Measurements from ENCODE around the gene CCDC102B. TPM values are rescaled to one million over a fixed set of nuclear protein-coding genes. Genes with fewer than 3 reads are reported as not detected.

Gene CCDC102B
- total RNA-seq, 2 donors from 2014 or later, result 4.9 to 5.0 TPM

GRCh38 chr18:68918216-68918615, 120.3 kb downstream of the CCDC102B start:
- no peak overlapping the region for H3K9ac ChIP-seq (ENCODE audit: extremely low read depth, low read length, poor library complexity, severe bottlenecking)
- Mint-ChIP-seq H3K27ac (no peak overlapping the region), H3K4me1 (peaks cover 3% of the 10 kb centered on the region), H3K36me3 (ENCODE audit: low read depth) (no peaks in the 10 kb centered on the region), H3K9me3 (no peaks in the 10 kb centered on the region), H3K4me3 (no peak overlapping the region), H3K27me3 (ENCODE audit: insufficient read depth) (no peaks in the 10 kb centered on the region)
- TF ChIP-seq, protein P1, sequence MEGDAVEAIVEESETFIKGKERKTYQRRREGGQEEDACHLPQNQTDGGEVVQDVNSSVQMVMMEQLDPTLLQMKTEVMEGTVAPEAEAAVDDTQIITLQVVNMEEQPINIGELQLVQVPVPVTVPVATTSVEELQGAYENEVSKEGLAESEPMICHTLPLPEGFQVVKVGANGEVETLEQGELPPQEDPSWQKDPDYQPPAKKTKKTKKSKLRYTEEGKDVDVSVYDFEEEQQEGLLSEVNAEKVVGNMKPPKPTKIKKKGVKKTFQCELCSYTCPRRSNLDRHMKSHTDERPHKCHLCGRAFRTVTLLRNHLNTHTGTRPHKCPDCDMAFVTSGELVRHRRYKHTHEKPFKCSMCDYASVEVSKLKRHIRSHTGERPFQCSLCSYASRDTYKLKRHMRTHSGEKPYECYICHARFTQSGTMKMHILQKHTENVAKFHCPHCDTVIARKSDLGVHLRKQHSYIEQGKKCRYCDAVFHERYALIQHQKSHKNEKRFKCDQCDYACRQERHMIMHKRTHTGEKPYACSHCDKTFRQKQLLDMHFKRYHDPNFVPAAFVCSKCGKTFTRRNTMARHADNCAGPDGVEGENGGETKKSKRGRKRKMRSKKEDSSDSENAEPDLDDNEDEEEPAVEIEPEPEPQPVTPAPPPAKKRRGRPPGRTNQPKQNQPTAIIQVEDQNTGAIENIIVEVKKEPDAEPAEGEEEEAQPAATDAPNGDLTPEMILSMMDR (conservative IDR thresholded peaks at IDR 0.05), result no peak
- no peaks in the 10 kb centered on the region for H3K27me3 ChIP-seq (ENCODE audit: control insufficient read depth, insufficient read depth, low read length, poor library complexity, severe bottlenecking)
- no peak overlapping the region for H3K27ac ChIP-seq (ENCODE audit: low read depth, low read length)
- H3K36me3 ChIP-seq (ENCODE audit: control insufficient read depth, insufficient read depth, low read length), result no peaks in the 10 kb centered on the region
- no peak for DNase-seq
- H3K4me3 ChIP-seq (ENCODE audit: low read length), result no peak overlapping the region
- no peaks in the 10 kb centered on the region for H3K9me3 ChIP-seq (ENCODE audit: control insufficient read depth, low read length)
- 95% methylated on average over 3 of the region's 3 CpGs; no CpG with 5 or more reads in 1 of the 2 experiments for WGBS, 2 experiments (ENCODE audit: insufficient coverage in 1 of 2, insufficient read length in 1 of 2)
- H3K4me1 ChIP-seq (ENCODE audit: control insufficient read depth, insufficient read depth, low read length), result no peaks in the 10 kb centered on the region

DNA sequence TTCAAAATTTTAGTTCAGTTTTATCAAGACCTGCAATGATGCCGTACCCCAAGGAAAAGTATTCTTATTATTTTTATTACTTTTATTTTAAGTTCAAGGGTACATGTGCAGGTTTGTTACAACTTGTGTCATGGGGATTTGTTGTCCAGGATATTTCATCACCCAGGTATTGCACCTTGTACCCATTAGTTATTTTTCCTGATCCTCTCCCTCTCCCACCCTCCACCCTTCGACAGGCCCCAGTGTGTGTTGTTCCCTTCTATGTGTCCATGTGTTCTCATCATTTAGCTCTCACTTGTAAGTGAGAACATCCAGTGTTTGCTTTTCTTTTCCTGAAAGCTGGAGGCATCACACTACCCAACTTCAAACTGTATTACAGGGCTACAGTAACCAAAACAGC, 122.0 kb downstream of the CCDC102B start:
- Histone ChIP-seq H3K9me3 (ENCODE audit: control insufficient read depth, low read length) (no peaks in the 10 kb centered on the region), H3K27ac (ENCODE audit: low read depth, low read length) (no peak overlapping the region), H3K36me3 (ENCODE audit: control insufficient read depth, insufficient read depth, low read length) (no peaks in the 10 kb centered on the region), H3K4me3 (ENCODE audit: low read length) (no peak overlapping the region), H3K27me3 (ENCODE audit: control insufficient read depth, insufficient read depth, low read length, poor library complexity, severe bottlenecking) (no peaks in the 10 kb centered on the region), H3K4me1 (ENCODE audit: control insufficient read depth, insufficient read depth, low read length) (no peaks in the 10 kb centered on the region), H3K9ac (ENCODE audit: extremely low read depth, low read length, poor library complexity, severe bottlenecking) (no peak overlapping the region)
- H3K9me3 Mint-ChIP-seq, result no peaks in the 10 kb centered on the region
- no peak for DNase-seq
- H3K4me3 Mint-ChIP-seq, result no peak overlapping the region
- H3K36me3 Mint-ChIP-seq (ENCODE audit: low read depth), result no peaks in the 10 kb centered on the region
- no peak overlapping the region for H3K27ac Mint-ChIP-seq
- TF ChIP-seq, protein P1 (conservative IDR thresholded peaks at IDR 0.05), result no peak
- H3K27me3 Mint-ChIP-seq (ENCODE audit: insufficient read depth), result no peaks in the 10 kb centered on the region
- peaks cover 8% of the 10 kb centered on the region for H3K4me1 Mint-ChIP-seq
- WGBS, 2 experiments (ENCODE audit: insufficient coverage in 1 of 2, insufficient read length in 1 of 2), result 94 to 100% methylated on average over 1 of the region's 2 CpGs

GRCh38 chr18:68922392-68922791, 124.5 kb downstream of the CCDC102B start:
- no peaks in the 10 kb centered on the region for H3K36me3 ChIP-seq (ENCODE audit: control insufficient read depth, insufficient read depth, low read length)
- TF ChIP-seq, protein P1 (conservative IDR thresholded peaks at IDR 0.05), result no peak
- Mint-ChIP-seq H3K27me3 (ENCODE audit: insufficient read depth) (no peaks in the 10 kb centered on the region), H3K4me1 (peaks cover 11% of the 10 kb centered on the region), H3K9me3 (no peaks in the 10 kb centered on the region), H3K36me3 (ENCODE audit: low read depth) (no peaks in the 10 kb centered on the region), H3K4me3 (no peak overlapping the region), H3K27ac (no peak overlapping the region)
- no peak overlapping the region for H3K9ac ChIP-seq (ENCODE audit: extremely low read depth, low read length, poor library complexity, severe bottlenecking)
- DNase-seq, result no peak
- H3K9me3 ChIP-seq (ENCODE audit: control insufficient read depth, low read length), result no peaks in the 10 kb centered on the region
- no peak overlapping the region for H3K4me3 ChIP-seq (ENCODE audit: low read length)
- WGBS, 2 experiments (ENCODE audit: insufficient coverage in 1 of 2, insufficient read length in 1 of 2), result 87 to 94% methylated on average over 2 to 3 of the region's 3 CpGs
- no peaks in the 10 kb centered on the region for H3K4me1 ChIP-seq (ENCODE audit: control insufficient read depth, insufficient read depth, low read length)
- no peak overlapping the region for H3K27ac ChIP-seq (ENCODE audit: low read depth, low read length)
- no peaks in the 10 kb centered on the region for H3K27me3 ChIP-seq (ENCODE audit: control insufficient read depth, insufficient read depth, low read length, poor library complexity, severe bottlenecking)

All from endodermal cell (in vitro differentiated cells).